GM19351 (cell line): ENCODE data around the gene TMEM14C.
A peak's percentile ranks its signal among the peaks of the same experiment; 100 is the strongest.

Experiments used
- ATAC-seq: cut with Tn5 transposase; IDR thresholded peaks from one replicate; pipeline ENCODE4 v1.9.1; 2021; ENCODE audit warnings: mild to moderate bottlenecking, moderate library complexity; ENCODE audit not compliant: unreplicated experiment

The TMEM14C gene

DNA sequence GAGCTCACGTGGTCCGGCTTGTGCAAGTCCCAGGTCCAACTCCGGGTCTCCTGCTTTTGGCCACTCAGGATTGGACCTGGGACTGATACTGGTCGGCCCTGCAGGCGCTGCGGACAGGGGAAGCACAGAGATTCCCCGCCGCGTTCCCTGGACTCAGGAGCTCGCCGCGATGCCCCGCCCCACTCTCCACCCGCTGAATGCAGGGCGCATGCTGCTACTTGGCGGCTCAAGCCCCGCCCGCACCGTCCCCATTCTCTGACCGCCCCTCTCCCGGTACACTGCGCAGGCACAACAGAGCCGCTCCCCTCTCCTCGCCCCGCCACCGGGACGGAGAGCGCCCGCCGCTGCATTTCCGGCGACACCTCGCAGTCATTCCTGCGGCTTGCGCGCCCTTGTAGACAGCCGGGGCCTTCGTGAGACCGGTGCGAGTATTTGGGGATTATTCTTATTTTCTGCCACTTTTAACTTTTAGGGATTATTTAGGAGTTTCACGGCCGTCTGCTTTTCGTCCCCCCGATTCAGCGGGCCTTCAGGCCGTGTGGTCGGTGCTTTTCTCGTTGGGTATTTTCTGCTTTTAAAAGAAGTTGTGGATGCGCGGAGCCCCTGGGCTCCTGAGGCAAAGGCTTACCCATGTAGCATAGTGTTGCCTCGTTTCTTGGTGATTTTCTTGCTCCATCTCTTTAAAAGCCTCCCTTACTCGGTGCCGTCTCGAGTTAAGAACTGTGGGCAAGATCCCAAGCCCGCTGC lies at the start of gene TMEM14C:
TMEM14C (plus strand) TSS at position 251 of the 747 bp plus-strand sequence. CDS start 1,544 bp downstream, outside the sequence.
- peak; percentile 97 for ATAC-seq

DNA sequence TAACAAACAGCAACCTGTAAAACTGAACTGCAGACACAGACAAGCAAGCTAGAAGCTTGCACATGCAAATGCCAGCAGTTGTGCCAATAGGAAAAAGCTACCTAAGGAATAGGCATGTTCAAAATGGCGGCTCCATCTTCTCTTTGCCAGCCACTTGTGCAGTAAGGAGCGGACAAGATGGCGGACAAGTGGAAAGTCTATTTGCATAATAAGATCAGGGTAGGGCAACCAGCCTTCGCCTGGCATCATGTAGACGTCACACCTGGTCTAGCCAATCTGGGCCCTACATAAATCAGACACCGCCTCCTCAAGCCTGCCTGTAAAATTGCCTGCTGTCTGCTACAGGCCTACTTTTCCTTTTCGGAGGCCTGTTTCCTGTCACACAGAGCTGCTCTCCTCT lies 46.5 kb upstream of the TMEM14C start:
- no peak for ATAC-seq

DNA sequence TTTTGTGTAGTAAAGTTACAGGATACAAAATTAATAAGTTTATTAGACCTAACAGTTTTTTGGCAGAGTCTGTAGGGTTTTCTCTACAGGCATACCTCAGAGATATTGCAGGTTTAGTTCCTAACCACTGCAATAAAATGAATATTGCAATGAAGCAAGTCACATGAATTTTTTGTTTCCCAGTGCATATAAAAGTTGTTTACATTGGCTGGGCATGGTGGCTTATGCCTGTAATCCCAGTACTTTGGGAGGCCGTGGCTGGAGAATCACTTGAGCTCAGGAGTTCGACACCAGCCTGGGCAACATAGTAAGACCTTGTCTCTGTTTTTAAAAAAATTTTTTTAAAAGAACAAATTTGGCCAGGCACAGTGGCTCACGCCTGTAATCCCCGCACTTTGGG lies 44.4 kb upstream of the TMEM14C start:
- ATAC-seq: no peak

DNA sequence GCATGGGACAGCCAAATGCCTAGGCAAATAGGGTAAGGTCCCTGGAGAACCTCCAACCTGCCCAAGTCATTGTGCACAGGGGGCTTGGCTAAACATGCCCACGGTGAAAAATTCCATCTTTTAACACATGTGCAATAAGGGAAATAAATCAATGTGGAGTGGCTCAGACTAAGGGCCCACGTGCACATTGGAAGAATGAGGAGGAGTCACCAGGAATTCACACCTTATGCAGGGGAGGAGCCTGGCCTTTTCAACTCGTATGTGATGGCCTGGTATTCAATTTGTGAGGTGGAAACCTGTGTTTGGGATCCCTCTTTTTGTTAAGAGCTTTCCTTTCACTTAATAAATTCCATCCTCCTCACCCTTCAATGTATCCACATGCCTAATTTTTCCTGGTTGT lies 41.1 kb upstream of the TMEM14C start:
- no peak for ATAC-seq

DNA sequence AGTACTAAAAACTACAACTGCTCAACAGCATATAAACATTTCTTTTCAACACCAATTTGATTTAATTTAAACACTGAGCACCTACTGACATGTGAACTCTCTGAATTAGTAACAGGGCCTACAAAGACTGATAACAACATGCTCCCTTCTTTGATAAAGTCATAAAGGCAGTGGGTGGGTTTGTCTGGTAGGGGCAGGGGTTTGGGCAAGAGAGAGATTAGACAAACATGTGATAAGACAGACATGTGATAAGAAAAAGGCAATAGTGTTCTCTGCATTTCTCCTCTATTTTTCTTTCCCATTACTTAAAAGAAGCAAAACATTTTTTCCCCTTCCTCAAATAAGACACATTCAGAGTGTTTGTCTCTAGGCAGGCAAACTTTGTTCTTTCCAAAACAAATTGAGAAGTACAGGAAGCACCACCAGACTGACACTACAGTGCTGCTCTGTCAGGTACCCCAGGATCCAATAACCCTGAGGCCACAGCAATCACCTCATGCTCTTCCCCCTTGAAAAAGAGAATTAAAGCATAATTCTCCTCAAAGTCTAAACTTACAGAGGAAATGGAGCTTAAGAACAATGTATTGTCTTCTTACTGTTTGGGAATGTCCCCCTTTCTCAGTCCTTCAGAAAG lies 40.4 kb upstream of the TMEM14C start:
- ATAC-seq: no peak

DNA sequence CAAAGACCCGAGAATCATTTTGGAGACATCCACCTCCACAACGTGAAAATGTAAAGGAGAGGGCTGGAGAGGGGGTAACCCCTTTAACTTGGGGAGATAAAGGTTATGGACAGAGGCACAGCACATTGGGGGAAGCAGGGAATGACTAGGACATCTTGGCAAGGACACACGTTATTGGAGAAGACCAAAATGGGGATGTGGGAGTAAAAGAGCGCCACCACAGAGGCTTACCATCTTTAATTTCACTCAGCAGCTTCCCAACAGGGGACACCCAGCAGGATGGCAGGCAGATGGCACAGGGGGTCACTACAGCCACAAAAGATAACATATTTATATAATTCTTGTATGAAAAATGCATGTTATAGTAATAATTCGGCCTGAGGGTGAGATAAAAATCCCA lies 38.3 kb upstream of the TMEM14C start:
- no peak for ATAC-seq

DNA sequence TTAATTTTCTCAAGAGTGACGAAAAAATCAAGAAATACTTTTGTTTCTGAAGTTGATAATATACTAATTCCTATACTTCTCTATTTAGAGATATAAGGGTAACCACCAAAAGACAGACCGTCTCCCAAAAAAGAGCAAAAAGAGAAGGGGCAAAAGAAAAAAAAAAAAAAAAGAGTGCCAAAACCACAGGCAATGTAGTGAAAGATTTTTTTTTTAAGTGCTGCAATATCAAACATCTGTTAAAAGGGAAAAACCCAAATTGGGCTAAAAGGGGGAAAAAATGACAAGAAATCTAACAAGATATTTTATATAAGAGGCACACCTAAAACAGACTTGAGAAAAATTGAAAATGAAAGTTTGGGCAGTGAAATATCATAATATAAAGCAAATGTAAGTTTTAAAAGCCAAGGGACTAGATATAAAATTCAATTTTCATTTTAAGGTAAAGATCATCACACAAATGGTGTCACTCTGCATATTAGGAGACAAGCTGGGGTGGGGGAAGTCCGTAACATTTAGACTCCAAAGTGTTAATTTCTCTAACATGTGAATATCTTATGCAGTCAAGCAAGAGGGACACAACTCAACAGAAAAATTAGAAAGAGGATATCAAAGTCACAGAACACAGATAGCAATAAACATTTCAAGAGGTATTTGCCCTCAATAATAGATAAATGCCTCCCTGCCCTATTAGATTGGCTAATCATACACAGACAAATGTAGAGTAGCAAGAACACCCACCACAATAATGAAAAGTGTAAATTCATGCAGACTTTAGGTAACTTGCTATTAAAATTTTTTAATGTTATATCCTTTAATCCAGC lies 37.6 kb upstream of the TMEM14C start:
- no peak for ATAC-seq

DNA sequence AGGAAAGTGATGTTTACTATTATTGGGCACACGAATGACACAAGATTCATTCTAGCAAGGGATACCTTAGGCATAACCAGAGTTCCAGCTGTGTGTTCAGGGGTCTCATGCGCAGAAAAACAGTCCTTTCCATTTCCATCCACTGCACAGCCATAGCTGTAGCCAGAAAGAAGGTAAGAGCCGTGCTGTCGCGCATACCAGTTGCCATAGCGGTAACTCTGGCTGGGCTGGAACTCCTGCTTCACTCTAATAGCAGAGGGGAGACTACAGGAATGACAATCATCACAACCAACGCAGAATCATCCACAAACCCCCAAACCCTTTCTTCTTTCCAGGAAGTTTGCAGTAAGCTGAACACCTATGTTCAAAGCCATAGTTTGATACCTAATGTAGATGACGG lies 36.0 kb upstream of the TMEM14C start:
- ATAC-seq: no peak

DNA sequence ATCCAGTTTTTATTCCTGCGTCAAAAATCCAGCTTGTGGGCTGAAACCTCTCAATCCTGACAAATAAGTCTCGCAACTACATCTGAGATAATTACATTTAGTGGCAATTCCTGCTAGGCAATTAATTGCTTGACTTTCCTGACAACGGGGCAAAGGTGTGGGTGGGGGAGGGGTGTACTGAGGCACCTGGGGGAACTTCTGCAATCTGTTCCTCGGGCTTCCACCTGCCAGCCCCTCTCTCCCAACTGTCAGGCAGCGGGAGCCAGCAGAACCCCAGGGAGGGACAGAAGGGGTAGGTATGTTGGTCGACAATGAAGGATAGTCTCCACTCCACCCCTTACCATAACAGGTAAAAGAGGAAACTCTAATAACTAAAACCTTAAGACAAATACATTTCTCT lies 35.3 kb upstream of the TMEM14C start:
- ATAC-seq: no peak

DNA sequence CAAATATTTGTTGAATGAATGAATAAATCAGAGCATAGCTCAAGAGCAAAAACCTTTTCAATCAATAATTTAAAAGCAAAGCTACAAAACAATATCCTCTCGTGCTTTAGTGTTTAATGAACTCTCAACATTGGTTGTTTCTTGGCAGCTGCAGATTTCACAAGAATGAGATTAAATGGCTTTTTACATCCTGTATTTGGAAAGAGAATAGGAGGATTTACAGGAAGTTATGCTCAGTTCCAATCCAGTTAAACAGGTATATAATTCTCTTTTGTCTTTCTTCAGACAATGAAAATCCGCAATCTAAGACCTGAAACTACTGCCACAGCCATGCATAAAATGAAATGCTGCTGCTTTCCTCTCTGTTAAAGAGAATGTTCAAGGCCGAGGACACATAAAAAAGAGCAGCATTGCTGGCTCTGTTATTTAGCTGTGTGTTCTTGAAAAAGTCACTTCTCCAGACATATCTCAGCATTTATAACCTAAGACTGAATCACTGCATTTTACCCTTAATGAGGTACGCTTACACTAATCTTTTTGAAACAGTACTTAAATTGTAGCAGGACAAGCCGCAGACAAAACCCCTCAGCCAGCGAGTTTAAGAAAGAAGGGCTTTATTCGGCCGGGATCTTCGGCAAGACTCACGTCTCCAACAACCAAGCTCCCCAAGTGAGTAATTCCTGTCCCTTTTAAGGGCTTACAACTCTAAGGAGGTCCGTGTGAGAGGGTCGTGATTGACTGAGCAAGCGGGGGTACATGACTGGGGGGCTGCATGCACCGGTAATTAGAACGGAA lies 32.0 kb upstream of the TMEM14C start:
- no peak for ATAC-seq

DNA sequence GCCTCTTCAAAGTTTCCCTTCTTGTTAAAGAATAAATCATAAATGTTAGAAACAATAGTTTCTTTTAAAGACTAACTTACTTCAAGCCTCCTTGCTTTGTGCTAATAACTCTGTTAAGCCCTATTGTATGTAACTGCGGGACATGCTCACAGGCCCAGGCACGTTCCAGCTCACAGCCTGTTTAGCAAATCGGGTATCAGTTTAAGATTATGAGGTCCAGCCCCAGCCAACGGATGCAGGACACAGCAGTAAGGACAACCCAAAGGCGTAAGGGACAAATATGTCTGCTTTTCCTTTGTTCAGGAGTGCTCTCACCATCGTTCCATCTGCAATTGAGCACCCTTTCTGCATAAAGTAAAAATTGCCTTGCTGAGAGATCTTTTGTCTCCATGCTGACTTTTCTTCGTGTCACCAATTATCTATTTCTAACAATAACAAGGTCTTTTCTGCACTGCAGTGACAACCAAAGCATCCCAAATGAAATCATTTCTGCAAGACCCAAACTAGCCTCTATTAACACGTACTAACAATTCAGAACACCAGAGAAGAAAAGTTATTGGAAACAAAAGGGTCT lies 29.8 kb upstream of the TMEM14C start:
- ATAC-seq: no peak

DNA sequence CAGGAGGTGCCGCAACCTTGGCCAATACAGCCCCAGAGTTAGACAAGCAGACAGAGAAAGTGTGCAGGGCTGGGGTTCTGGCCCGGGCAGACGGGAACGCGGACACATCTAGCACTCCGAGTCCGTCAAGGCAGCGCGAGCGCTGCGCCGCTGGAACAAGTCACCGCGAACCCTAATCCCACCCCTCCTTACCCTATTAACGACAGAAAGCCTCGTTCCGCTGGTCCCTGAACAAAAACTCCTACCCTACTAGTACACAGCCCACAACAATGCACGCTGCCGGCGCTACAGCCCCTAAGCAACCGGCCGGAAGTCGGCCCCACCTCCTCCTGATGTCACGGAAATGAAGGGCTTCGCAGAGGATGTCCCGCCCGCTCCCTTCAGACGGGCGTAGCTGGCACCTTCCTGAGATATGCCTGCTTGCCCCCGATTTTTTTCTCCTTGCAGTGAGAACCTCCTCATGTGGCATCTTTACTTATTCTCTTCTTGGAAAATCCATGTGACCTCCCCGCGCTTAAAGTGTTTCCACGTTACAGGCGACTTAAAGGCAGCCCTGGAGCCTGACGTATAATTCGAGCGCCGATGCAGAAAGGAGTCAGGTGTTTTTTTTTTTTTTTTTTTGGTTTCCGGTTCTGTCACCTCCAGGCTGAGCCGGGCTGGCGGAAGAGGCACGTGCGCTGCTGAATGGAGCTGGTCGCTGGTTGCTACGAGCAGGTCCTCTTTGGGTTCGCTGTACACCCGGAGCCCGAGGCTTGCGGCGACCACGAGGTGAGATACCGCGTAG lies 28.4 kb upstream of the TMEM14C start, which contains the start of the genes C6orf52 and PAK1IP1:
C6orf52 (minus strand) TSS at position 315 of the 784 bp plus-strand sequence. CDS start 7,066 bp downstream, outside the sequence.
PAK1IP1 (plus strand) TSS at position 671 of the 784 bp plus-strand sequence; CDS start at position 685, 14 bp downstream.
- ATAC-seq: peak; percentile 98

DNA sequence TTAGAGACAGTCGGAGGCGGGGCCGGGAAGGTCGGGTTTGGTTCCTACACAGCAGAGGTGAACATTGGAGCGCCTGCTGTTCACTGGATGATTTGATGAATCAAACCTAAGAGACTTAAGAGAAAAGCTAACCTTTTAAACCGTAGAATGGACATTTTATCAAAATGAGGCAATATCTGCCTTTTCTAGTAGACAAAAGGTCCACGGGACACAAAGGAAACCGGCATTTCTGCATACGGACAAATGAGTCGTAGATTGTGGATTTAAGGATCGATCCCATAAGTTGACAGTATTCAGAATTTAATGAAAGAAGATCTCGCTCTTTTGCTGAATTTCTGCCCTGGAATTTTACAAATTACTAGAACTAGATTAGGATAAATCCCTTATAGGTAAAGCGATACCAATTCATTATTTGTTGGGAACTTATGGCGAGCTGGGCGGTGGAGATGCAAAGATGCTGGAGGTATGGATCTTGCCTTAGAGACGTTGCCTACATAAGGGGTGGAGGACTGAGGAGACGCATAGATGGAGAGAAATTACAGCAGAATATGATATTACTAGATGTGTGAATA lies 27.7 kb upstream of the TMEM14C start:
- no peak for ATAC-seq

DNA sequence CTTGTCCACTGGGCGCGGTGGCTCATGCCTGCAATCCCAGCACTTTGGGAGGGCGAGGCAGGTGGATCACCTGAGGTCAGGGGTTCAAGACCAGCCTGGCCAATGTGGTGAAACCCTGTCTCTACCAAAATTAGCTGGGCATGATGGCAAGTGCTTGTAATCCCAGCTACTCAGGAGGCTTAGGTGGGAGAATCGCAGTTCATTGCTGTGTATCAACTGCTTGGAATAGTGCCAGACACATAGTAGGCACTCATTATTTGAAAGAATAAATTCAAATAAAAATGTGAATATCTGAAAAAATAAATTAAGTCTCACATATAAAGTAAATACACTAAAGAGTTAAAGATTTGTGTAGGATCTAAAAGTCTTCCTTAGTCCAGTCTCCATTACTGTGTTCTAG lies 26.2 kb upstream of the TMEM14C start:
- no peak for ATAC-seq

DNA sequence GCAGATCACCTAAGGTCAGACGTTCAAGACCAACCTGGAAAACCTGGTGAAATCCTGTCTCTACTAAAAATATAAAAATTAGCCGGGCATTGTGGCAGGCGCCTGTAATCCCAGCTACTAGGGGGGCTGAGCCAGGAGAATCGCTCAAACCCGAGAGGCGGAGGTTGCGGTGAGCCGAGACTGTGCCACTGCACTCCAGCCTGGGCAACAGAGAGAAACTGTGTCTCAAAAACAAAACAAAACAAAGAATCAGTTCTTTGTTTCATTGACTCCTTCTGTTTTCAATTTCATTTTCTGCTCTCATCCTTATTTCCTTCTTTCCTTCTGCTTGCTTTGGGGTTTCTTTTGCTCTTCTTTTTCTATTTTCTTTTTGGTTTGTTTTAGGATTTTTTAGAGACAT lies 8.9 kb upstream of the TMEM14C start:
- no peak for ATAC-seq

DNA sequence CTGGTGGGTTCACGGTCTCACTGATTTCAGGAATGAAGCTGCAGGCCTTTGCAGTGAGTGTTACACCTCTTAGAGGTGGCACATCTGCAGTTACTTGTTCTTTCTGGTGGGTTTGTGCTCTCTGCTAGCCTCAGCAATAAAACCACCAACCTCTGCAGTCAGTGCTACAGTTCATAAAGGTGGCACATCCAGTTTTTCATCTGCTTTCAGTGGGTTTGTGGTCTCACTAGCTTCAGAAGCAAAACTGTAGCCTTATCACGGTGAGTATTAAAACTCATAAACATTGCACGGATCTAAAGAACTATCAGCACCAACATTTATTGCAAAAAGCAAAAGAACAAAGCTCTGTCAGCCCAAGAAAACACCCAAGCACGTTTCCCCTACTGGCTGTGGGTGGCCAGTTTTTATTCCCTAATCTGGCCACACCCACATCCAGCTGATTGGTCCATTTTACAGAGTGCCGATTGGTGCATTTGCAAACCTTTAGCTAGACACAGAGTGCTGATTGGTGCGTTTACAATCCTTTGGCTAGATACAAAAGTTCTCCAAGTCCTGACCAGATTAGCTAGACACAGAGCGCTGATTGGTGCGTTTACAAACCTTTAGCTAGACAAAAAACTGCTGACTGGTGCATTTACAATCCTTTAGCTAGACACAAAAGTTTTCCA lies 3.4 kb upstream of the TMEM14C start:
- ATAC-seq: no peak

DNA sequence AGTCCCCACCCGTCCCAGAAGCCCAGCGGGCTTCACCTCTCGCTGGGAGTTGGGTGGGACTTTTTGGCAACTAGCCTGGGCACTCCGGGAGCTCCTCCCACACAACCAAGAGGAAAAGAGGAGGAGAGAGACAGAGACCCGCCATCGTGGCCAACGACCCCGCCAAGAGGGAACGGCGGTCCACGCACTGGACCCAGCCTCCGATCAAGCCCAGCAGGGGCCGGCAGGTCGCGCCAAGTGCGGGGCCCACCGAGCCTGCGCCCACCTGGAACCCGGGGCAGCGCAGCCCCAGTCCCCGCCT lies 3.0 kb upstream of the TMEM14C start:
- no peak for ATAC-seq

DNA sequence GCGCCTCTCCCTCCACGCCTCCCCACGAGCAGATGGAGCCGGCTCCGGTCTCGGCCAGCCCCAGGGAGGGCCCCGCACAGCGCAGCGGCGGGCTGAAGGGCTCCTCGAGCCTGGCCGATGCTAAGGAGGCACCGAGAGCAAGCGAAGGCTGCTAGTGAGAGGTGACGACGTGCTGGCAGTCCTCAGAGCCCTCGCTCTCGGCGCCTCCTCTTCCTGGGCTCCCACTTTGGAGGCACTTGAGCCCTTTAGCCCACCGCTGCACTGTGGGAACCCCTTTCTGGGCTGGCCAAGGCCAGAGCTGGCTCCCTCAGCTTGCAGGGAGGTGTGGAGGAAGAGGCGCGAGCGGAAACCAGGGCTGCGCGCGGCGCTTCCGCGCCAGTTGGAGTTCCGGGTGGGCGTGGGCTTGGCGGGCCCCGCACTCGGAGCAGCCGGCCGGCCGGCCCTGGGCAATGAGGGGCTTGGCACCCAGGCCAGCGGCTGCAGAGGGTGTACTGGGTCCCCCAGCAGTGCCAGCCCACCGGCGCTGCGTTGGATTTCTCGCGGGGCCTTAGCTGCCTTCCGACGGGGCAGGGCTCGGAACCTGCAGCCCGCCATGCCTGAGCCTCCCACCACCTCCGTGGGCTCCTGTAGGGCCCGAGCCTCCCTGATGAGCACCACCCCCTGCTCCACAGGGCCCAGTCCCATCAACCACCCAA lies 2.5 kb upstream of the TMEM14C start:
- no peak for ATAC-seq
